H9 (cell line): Measurements from ENCODE around the gene LIM2. TPM values are rescaled to one million over a fixed set of nuclear protein-coding genes. Genes with fewer than 3 reads are reported as not detected.
"Not testable (repeated sequence)": the region's sequence is repeated elsewhere in the genome, so short reads cannot be mapped to it uniquely, and the experiment has no call there.

Source experiments
- DNase-seq: peaks from one replicate; pipeline ENCODE4 v3.0.0-alpha.2; 2017
- H2AFZ ChIP-seq: one replicate; pipeline ENCODE4 v1.6.1; 2013; ENCODE audit warnings: mild to moderate bottlenecking, low read length, control low read depth, moderate library complexity
- H2AK5ac ChIP-seq: 2 replicates; pipeline ENCODE4 v1.6.1; 2013; ENCODE audit warnings: low read length, control low read depth, mixed read lengths; ENCODE audit not compliant: insufficient read length
- H2BK120ac ChIP-seq: one replicate; pipeline ENCODE4 v1.6.1; 2013; ENCODE audit warnings: low read depth, mild to moderate bottlenecking, low read length, control low read depth, inconsistent platforms; ENCODE audit not compliant: poor library complexity, severe bottlenecking
- H2BK12ac ChIP-seq: 2 replicates; pipeline ENCODE4 v1.6.1; 2013; ENCODE audit warnings: low read length, control low read depth, mixed read lengths, low read depth; ENCODE audit not compliant: insufficient read length
- H2BK15ac ChIP-seq: 2 replicates; pipeline ENCODE4 v1.6.1; 2013; ENCODE audit warnings: low read depth, low read length, control low read depth
- H2BK20ac ChIP-seq: one replicate; pipeline ENCODE4 v1.6.1; 2013; ENCODE audit warnings: low read depth, mild to moderate bottlenecking, low read length, control low read depth, inconsistent platforms; ENCODE audit not compliant: poor library complexity, severe bottlenecking
- H2BK5ac ChIP-seq: 2 replicates; pipeline ENCODE4 v1.6.1; 2013; ENCODE audit warnings: low read length, control low read depth, mixed read lengths; ENCODE audit not compliant: insufficient read length
- H3K14ac ChIP-seq: 2 replicates; pipeline ENCODE4 v1.6.1; 2013; ENCODE audit warnings: low read length, control low read depth; ENCODE audit not compliant: insufficient read depth
- H3K18ac ChIP-seq: 2 replicates; pipeline ENCODE4 v1.6.1; 2013; ENCODE audit warnings: low read depth, mild to moderate bottlenecking, mixed read lengths, low read length, control low read depth; ENCODE audit not compliant: insufficient read length
- H3K23ac ChIP-seq: 2 replicates; pipeline ENCODE4 v1.6.1; 2013; ENCODE audit warnings: low read length, control low read depth, mixed read lengths, low read depth; ENCODE audit not compliant: insufficient read length
- H3K23me2 ChIP-seq: 2 replicates; pipeline ENCODE4 v1.6.1; 2013; ENCODE audit warnings: low read depth, mild to moderate bottlenecking, mixed read lengths, low read length, control low read depth; ENCODE audit not compliant: insufficient read length, poor library complexity, severe bottlenecking
- H3K27ac ChIP-seq: 2 replicates; pipeline ENCODE4 v1.5.1; 2013; ENCODE audit warnings: low read length, control low read depth, mixed read lengths, low read depth; ENCODE audit not compliant: insufficient read length
- H3K27me3 ChIP-seq: 2 replicates; pipeline ENCODE4 v1.6.1; 2013; ENCODE audit warnings: low read length, control low read depth, inconsistent platforms; ENCODE audit not compliant: insufficient read depth
- H3K4ac ChIP-seq: 2 replicates; pipeline ENCODE4 v1.6.1; 2013; ENCODE audit warnings: low read depth, mild to moderate bottlenecking, control low read depth, inconsistent platforms, low read length, moderate library complexity
- H3K4me1 ChIP-seq: 2 replicates; pipeline ENCODE4 v1.6.1; 2013; ENCODE audit warnings: low read length, control low read depth, inconsistent platforms; ENCODE audit not compliant: insufficient read depth
- H3K4me2 ChIP-seq: 2 replicates; pipeline ENCODE4 v1.6.1; 2013; ENCODE audit warnings: low read length, control low read depth, mixed read lengths; ENCODE audit not compliant: insufficient read length, insufficient read depth
- H3K56ac ChIP-seq: 2 replicates; pipeline ENCODE4 v1.6.1; 2013; ENCODE audit warnings: low read depth, mild to moderate bottlenecking, mixed read lengths, low read length, control low read depth; ENCODE audit not compliant: insufficient read length
- H3K79me1 ChIP-seq: 2 replicates; pipeline ENCODE4 v1.6.1; 2013; ENCODE audit warnings: low read depth, mild to moderate bottlenecking, moderate library complexity, low read length, control low read depth, inconsistent platforms; ENCODE audit not compliant: insufficient read depth, poor library complexity, severe bottlenecking
- H3K79me2 ChIP-seq: 2 replicates; pipeline ENCODE4 v1.6.1; 2013; ENCODE audit warnings: low read length, control low read depth, inconsistent platforms; ENCODE audit not compliant: insufficient read depth
- H3K9ac ChIP-seq: 2 replicates; pipeline ENCODE4 v1.6.1; 2013; ENCODE audit warnings: low read length, control low read depth, mixed read lengths; ENCODE audit not compliant: insufficient read length; ENCODE audit errors: extremely low read depth
- H3K9me3 ChIP-seq: one replicate; pipeline ENCODE4 v1.6.1; 2013; ENCODE audit warnings: low read depth, low read length, inconsistent platforms; ENCODE audit not compliant: control insufficient read depth
- H3T11ph ChIP-seq: one replicate; pipeline ENCODE4 v1.6.1; 2013; ENCODE audit warnings: mild to moderate bottlenecking, low read length, control low read depth, inconsistent platforms
- H4K20me1 ChIP-seq: one replicate; pipeline ENCODE4 v1.6.1; 2013; ENCODE audit not compliant: control insufficient read depth, insufficient read length, insufficient read depth
- H4K5ac ChIP-seq: 2 replicates; pipeline ENCODE4 v1.6.1; 2013; ENCODE audit warnings: low read depth, mild to moderate bottlenecking, mixed read lengths, low read length, control low read depth; ENCODE audit not compliant: insufficient read length
- H4K8ac ChIP-seq: replicated peaks from 2 replicates; pipeline ENCODE4 v1.6.1; 2013; ENCODE audit warnings: low read length, control low read depth, mixed read lengths, low read depth; ENCODE audit not compliant: insufficient read length
- H4K91ac ChIP-seq: 2 replicates; pipeline ENCODE4 v1.6.1; 2013; ENCODE audit warnings: low read depth, mild to moderate bottlenecking, moderate library complexity, mixed read lengths, low read length, control low read depth; ENCODE audit not compliant: insufficient read length
- H3K27ac Mint-ChIP-seq, 3 experiments: 2 replicates in 2 of 3; 3 replicates in 1 of 3; pipeline ENCODE4 v1.8.0; 2020 to 2021; ENCODE audit warnings: mixed read lengths in 3 of 3, mild to moderate bottlenecking in 1 of 3, moderate library complexity in 1 of 3
- H3K27me3 Mint-ChIP-seq: 2 replicates; pipeline ENCODE4 v1.8.0; 2021; ENCODE audit warnings: low read depth, mild to moderate bottlenecking, moderate library complexity, mixed read lengths
- H3K36me3 Mint-ChIP-seq, 3 experiments: 2 replicates in 2 of 3; 3 replicates in 1 of 3; pipeline ENCODE4 v1.8.0; 2020 to 2021; ENCODE audit warnings: low read depth in 3 of 3, mixed read lengths in 3 of 3; ENCODE audit not compliant: insufficient read depth in 1 of 3
- H3K4me1 Mint-ChIP-seq, 2 experiments: 2 replicates each; pipeline ENCODE4 v1.8.0; 2020; ENCODE audit warnings: mixed read lengths in 2 of 2
- H3K4me3 Mint-ChIP-seq, 2 experiments: 2 replicates in 1 of 2; 3 replicates in 1 of 2; pipeline ENCODE4 v1.8.0; 2020 to 2021; ENCODE audit warnings: mild to moderate bottlenecking in 2 of 2, mixed read lengths in 2 of 2, moderate library complexity in 1 of 2
- H3K9me3 Mint-ChIP-seq, 2 experiments: 2 replicates in 1 of 2; 3 replicates in 1 of 2; pipeline ENCODE4 v1.8.0; 2020; ENCODE audit warnings: mild to moderate bottlenecking in 2 of 2, mixed read lengths in 2 of 2, moderate library complexity in 1 of 2
- WGBS: extraction: QIAGEN DNeasy Blood & Tissue Kit; methylation state at CpG from one replicate; pipeline ENCODE4 v1.1.7; 2013; ENCODE audit warnings: missing lambda C conversion rate, low lambda C conversion rate, mixed read lengths; ENCODE audit not compliant: insufficient read length; ENCODE audit errors: extremely low coverage; 5-methylcytosine and 5-hydroxymethylcytosine counted together
- total RNA-seq: library from RNA; stranded (reverse); gene quantifications from 2 replicates; pipeline ENCODE4 v1.2.1, GENCODE V29; 2021
- TF ChIP-seq, protein P1 (sequence below): fragments of 200-600 bp; sonication (generic); conservative IDR thresholded peaks from 3 replicates; pipeline ENCODE4 v1.8.0; 2021; ENCODE audit warnings: antibody characterized with exemption, mild to moderate bottlenecking

Gene LIM2
- total RNA-seq, 1 experiment from 2014 or later = not detected

DNA sequence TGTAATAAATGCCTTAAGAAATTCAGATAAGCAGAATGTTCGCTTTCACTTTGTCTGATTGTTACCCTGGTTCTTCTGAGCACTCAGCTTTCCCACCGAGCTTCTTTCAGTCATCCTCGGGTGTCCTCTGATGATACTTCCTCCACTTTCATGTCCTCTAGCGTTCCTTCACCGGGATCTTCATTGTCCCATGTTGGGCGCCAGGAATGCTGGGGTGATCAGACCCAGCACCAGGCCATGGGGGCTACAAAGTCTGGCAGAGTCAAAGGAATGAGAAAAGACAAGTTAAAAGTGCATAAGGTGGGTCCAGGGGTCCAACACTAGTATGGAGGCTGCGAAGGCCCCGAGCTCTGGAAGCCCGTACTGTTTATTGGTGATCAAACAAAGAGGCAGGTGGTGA, 14.3 kb upstream of the LIM2 start:
- Histone ChIP-seq H3K9ac (no peak overlapping the region), H3K14ac (no peak overlapping the region), H2AFZ (no peak overlapping the region), H3K27me3 (no peaks in the 10 kb centered on the region), H3K9me3 (peaks cover 19% of the 10 kb centered on the region), H3K23me2 (no peaks in the 10 kb centered on the region), H2BK20ac (no peak overlapping the region), H4K91ac (no peak overlapping the region), H2BK5ac (no peak overlapping the region), H3K4me1 (no peaks in the 10 kb centered on the region), H3K27ac (no peak overlapping the region), H3K56ac (no peak overlapping the region), H3K79me2 (no peaks in the 10 kb centered on the region), H3K4me2 (no peak overlapping the region), H3K4ac (no peak overlapping the region), H3K23ac (no peak overlapping the region), H2BK12ac (no peak overlapping the region), H2BK120ac (no peak overlapping the region), H3K18ac (no peak overlapping the region), H3K79me1 (no peaks in the 10 kb centered on the region), H4K8ac (no peak overlapping the region), H4K5ac (no peak overlapping the region), H2AK5ac (no peak overlapping the region), H3T11ph (no peak overlapping the region), H2BK15ac (no peak overlapping the region), H4K20me1 (no peaks in the 10 kb centered on the region)
- Mint-ChIP-seq H3K4me1 (peaks cover 7 to 13% of the 10 kb centered on the region in 2 experiments), H3K27ac (no peak overlapping the region), H3K27me3 (peaks cover 8% of the 10 kb centered on the region), H3K9me3 (peaks cover 49 to 51% of the 10 kb centered on the region in 2 experiments), H3K4me3 (peak overlapping the region in 1 of 2 experiments; percentile 15; a peak in 1 of 5 replicates), H3K36me3 (peaks cover 44 to 69% (median 53%) of the 10 kb centered on the region in 3 experiments)
- TF ChIP-seq, protein P1, sequence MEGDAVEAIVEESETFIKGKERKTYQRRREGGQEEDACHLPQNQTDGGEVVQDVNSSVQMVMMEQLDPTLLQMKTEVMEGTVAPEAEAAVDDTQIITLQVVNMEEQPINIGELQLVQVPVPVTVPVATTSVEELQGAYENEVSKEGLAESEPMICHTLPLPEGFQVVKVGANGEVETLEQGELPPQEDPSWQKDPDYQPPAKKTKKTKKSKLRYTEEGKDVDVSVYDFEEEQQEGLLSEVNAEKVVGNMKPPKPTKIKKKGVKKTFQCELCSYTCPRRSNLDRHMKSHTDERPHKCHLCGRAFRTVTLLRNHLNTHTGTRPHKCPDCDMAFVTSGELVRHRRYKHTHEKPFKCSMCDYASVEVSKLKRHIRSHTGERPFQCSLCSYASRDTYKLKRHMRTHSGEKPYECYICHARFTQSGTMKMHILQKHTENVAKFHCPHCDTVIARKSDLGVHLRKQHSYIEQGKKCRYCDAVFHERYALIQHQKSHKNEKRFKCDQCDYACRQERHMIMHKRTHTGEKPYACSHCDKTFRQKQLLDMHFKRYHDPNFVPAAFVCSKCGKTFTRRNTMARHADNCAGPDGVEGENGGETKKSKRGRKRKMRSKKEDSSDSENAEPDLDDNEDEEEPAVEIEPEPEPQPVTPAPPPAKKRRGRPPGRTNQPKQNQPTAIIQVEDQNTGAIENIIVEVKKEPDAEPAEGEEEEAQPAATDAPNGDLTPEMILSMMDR = no peak
- no CpG with 5 or more reads among the region's 9 CpGs for WGBS
- no peak for DNase-seq

DNA sequence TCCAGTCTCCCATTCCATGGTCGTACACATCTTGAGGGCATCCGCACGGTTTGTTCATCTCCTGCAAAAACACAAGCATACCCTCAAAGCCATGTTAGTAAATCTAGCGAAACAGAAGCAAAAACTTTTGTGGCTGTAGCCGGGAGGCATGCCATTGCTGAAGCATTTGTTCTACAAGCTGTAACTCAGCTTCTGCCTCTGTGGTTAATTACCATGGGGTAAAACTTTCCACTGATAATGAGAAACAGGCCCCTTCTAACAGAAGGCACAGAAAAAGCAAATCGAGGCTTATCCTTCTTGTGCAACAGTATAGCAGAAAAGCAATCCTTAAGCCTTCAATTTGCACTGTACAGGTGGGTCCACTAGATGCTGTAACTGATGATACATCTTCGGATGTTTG, 12.2 kb upstream of the LIM2 start:
- H3K4me1 Mint-ChIP-seq = peaks cover 12 to 25% of the 10 kb centered on the region in 2 experiments
- not testable (repeated sequence) for H2BK12ac ChIP-seq, DNase-seq, H3K79me1 ChIP-seq, H4K91ac ChIP-seq, H3K56ac ChIP-seq, H3K4me1 ChIP-seq, H2AK5ac ChIP-seq, H3K4ac ChIP-seq, H3K79me2 ChIP-seq, H3K27me3 ChIP-seq, H3K27ac ChIP-seq, H3K18ac ChIP-seq, H2BK5ac ChIP-seq, H4K5ac ChIP-seq, H3T11ph ChIP-seq, H3K4me2 ChIP-seq, H2AFZ ChIP-seq, H3K4me3 Mint-ChIP-seq, H4K8ac ChIP-seq, H3K9ac ChIP-seq, H3K27me3 Mint-ChIP-seq, H3K23ac ChIP-seq, H2BK20ac ChIP-seq, H4K20me1 ChIP-seq, H3K23me2 ChIP-seq, H3K14ac ChIP-seq, H2BK120ac ChIP-seq, H2BK15ac ChIP-seq
- H3K9me3 ChIP-seq = peaks cover 19% of the 10 kb centered on the region
- peak overlapping the region in 1 of 3 experiments; percentile 28; a peak in 1 of 7 replicates for H3K27ac Mint-ChIP-seq
- WGBS = no CpG with 5 or more reads among the region's 7 CpGs
- H3K9me3 Mint-ChIP-seq = peaks cover 40 to 43% of the 10 kb centered on the region in 2 experiments
- peaks cover 39 to 61% (median 43%) of the 10 kb centered on the region in 3 experiments for H3K36me3 Mint-ChIP-seq
